ENCODE results near the gene PNMA1.
"Not testable (repeated sequence)": the region's sequence is repeated elsewhere in the genome, so short reads cannot be mapped to it uniquely, and the experiment has no call there.

PNMA1 gene

DNA sequence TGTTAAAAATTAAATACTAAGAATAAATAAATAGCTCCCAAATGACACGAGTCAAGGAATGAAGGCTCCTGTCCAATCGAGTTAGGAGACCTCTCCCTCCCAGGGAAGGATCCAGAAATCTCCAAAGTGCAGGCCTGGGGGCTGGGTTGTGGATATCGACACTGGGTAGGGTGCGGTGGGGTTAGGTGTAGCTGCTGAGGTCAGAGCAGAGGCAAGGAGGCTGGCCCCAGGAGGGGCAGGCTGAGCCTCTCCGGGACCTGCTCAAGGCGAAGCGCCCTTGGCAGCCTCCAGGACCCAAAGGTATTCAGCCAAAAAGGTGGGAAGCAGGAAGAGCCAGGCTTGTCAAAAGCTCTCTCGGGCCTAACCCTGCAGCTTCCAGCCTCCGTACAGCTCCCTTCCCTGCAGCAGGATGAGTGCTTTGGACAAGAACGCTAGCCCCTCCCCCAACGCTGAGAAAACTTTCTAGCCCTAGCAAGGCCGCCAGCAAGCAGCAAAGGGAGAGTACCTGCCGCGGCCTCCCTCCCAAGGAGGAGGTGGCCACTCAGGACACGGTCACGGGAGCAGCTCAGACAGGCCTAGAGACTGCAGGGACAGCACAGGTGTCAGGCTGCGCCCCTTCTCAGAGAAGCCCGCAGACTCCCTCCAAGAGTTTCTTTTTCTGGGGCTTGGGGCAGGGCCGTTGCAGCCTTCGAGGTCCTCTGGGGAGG lies 3.7 kb upstream of the PNMA1 start:
- no peak for DNase-seq (ENCODE audit: low read depth in 1 of 2, low spot score in 1 of 2)

DNA sequence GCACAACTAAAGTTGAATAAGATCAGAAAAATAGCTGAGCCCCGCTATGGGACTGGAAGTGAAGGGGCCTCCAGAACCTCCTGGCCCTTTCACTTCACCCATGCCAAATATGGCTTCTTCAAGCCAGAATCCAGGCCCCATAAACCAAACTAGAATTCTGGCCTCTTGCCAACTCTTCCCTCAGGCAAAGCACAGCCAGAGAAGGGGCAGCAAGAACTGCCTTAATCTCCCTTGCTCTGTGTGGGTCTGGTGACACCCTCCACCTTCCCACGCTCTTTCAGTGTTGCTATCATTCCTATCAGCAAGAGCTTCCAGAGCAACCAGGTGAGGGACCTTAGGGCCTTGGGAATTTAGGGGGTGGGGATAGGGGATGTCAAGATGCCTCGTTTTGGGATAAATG lies 3.1 kb upstream of the PNMA1 start:
- no peak for DNase-seq (ENCODE audit: low read depth in 1 of 2, low spot score in 1 of 2)

DNA sequence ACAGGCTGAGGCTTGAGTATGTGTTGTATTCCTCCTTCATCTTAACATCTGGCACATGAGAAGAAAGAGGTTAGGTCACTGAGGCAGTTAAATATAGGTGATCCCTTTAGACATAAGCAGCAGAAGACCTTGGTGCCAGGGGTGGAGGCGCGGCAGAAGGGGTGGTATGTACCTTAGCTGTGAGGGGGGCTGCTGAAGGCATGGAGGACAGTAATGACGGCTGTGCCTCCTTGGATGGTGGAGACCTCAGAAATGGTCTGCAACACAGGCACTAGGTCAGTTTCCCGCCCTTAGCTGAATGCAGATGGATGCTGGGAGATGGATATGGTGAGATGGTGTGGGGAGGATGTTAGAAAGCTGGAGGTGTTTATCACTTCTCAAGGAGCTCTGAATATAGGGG lies 1.5 kb upstream of the PNMA1 start:
- DNase-seq (ENCODE audit: low read depth in 1 of 2, low spot score in 1 of 2): no peak

DNA sequence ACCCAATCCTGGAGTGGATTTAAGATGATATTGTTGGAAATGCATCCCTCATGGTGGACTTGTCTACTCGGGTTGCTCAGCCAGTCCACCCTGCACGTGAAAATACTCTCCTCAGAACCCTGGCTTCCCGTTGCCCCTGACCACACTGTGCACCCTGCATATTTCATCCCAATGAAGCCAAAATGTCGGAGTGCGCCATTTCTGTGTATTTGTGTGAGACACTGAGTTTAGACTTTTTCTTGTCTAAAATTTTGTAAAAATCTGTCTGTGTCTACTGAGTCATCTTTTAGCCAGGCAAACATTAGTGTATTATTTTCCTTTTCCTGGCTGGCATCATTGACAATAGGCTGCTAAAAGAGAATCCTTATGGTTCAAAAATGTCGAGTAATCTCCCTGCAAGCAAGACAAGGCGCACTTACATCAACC lies 485 bp upstream of the PNMA1 start:
- no peak for DNase-seq (ENCODE audit: low read depth in 1 of 2, low spot score in 1 of 2)

DNA sequence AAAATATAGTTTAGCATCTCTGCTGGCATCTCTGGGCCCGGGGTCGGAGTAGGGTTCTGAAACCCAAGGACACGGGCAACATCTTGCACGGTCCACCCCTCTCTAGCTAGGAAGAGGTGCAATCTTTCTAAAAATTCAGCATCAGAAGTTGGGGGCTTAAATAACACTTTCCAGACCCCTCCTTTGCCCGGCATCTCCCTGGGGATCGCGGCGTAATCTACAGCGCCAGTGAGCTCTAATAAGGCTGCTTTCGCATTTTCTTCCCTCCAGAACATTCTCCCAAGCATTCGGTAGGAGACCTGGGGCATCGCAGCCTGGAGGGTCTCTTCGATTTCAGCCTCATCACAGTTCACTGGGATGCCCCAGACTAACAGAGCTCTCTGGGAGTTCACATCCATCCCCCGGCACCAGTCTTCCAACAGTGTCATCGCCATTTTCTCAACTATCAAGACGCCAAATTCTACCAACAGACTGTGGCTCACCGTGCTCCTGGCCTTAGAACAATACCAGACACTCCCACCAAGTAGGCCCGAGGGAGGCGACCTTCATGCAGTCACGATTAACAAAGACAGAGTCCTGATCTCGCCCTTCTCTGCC lies 880 bp downstream of the PNMA1 start:
- DNase-seq (ENCODE audit: low read depth in 1 of 2, low spot score in 1 of 2): no peak

DNA sequence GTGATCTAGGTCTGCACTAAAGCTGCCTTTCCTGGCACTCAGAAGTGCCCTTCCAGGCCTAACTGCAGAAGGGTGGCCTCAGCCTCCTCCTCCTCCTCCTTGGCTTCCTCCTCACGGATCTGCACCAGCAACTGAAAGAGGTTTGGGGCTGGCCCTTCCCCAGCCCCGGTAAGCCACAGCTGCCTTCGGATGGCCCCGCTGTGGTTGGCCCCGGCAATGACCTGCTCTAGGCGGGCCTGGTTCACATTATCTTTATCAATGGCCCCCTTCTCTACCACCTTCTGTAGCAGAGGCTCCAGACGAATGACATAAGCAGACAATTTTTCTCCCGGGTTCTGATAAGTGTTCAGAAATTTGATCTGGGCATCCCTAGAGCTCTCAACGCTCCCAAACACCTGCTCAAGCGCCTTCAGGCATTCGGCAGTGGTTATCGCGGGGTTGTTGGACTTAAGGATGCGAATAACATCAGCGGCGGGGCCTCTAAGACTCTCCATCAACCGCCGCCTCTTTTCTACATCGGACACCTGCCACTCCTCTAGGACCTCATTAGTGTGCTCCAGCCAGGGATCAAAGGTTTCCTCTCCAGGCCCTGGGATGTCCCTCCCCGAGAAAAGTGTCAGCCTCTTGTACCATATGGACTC lies 1.5 kb downstream of the PNMA1 start:
- DNase-seq (ENCODE audit: low read depth in 1 of 2, low spot score in 1 of 2): no peak

DNA sequence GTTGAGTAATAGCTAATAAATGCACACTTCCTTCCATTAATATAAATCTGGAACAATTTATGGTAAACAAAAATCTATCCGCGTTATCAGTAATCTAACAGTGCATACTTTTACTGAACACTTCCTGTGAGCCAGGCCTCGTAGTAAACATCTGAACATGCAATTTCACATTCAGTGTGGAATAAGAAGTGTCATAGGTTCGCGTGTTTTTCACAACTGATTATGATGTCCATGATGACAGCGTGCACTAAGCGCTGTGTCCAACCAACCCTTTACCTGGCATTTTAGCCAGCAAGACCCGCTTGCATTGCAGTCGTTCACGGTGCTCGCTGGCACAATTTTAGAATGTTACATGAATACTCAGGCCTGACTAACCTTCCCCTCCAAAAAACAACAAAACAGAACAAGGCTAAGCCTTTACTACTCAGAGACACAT lies 2.1 kb downstream of the PNMA1 start:
- no peak for DNase-seq (ENCODE audit: low read depth in 1 of 2, low spot score in 1 of 2)

DNA sequence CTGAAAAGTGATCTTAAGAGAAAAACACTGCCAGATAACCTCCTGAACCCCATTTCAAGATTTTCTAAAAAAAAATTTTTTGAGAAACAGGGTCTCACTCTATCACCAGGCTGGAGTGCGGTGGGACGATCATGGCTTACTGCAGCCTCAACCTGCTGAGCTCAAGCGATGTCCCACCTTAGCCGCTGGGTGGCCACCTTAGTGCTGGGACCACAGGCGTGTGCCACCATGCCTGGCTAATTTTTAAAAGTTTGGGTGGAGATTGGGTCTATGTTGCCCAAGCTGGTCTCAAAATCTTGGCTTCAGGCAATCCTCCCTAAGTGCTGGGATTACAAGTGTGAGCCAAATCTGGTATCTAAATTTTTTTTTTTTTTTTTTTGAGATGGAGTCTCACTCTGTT lies 3.4 kb downstream of the PNMA1 start:
- DNase-seq (ENCODE audit: low read depth in 1 of 2, low spot score in 1 of 2): no peak

DNA sequence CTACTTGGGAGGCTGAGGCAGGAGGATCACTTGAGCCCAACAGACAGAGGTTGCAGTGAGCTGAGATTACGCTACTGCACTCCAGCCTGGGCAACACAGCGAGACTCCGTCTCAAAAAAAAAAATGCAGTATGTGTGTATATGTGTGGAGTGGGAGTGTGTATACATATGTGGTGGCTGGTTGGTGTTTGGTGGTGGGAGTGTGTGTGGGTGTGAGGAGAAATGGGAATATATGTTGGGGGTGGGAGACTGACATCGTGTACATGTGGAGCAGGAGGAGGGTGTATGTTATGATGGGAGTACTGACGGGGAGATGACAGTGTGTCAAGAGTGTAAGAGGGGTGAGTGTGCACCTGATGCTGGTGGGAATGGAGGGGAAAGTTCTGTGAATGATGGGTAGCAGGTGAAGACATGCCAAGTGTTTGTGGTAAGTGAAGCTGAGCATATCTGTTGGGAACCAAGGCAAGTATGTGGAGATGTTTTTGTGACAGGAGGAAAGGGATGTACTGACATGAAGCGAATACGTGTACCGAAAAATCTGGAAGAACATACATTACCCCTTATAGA lies 4.2 kb downstream of the PNMA1 start:
- DNase-seq (ENCODE audit: low read depth in 1 of 2, low spot score in 1 of 2): no peak

DNA sequence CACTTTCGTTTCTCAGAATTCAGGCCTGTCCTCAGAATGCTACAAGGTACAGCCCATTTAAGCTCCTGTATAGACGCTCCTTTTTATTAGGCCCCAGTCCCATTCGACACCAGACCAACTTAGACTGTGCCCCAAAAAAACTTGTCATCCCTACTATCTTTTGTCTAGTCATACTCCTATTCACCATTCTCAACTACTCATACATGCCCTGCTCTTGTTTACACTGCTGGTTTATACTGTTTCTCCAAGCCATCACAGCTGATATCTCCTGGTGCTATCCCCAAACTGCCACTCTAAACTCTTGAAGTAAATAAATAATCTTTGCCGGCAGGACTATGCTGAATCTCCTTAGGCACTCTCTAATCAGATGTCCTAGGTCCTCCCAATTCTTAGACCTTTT lies 6.1 kb downstream of the PNMA1 start:
- DNase-seq (ENCODE audit: low read depth in 1 of 2, low spot score in 1 of 2): not testable (repeated sequence)

DNA sequence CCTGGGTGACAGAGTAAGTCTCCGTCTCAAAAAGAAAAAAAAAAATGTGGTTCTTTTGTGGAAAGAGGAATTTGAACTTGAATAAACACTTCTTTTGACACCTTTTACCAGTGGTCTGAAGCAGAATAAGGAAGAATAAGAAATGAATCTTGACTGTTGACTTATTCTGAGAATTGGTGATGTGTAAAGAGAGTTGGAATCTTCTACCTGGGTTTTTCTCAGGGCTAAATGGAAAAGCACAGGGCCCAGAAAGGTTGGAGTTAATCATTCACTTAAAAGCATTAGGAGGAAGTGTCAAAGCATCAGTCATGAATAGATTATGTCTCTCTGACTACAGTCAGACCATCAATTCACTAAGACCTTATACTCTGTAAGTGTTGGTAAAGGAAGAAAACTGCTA lies 13.9 kb downstream of the PNMA1 start:
- no peak for DNase-seq (ENCODE audit: low read depth in 1 of 2, low spot score in 1 of 2)

DNA sequence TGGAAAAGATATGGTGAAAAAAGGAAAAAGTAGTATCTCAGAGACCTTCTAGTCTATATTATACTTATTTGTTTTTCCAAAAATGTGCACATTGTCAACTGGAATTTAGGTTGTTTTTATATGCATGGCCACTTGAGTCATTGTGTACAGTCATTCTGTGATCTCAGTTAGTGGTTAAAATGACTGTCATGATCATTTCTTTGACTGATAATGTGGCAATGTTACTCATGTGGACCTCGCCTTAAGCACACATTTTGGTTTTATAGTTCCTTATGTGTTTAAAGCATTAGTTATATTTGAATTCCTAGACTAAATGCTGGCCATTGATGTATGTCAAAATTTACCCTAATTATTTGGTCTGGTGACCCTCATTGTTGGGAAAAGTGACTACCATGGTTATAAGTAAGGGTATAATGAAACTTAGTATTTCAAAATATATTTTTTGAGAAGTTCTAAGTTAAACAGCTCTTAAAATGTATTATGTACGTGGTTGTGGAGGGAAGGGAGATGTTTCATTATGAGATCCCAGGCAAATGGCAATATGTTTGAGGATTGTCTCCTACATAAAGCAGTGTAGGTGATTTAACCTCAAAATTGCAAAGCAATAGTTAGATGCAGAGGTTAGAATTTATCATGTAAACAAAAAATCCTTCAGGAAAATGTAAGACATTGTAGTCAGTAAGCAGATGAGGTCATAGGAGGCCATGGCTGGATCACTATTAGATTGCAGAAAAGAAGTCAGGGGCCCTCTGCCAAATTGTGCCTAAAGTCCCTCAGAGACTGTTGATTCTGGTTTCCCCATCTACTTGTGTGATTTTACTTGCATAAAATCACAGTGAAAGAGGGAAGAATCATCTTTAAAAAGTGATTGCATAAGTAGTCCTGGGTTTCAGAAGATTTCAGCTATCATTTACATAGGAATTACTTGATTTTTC lies 17.5 kb downstream of the PNMA1 start:
- no peak for DNase-seq (ENCODE audit: low read depth in 1 of 2, low spot score in 1 of 2)

DNA sequence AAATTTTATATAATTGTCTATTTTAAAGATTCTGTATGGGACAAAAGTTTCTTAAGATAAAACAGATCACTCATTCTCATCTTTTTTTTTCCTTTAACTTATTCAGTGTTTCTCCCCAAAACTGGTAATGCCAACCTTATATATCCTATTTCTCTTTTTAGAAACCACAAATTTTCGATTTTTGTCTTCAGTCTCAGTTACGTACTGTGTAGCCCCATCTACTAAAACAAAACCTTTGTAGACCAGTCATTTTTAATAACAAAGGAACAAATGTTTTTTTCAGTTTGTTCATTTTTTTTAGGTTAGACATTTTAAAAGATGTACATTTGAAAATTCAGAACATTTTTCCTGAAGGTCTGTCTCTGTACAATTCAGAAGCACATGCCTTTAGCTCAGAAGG lies 18.2 kb downstream of the PNMA1 start:
- no peak for DNase-seq (ENCODE audit: low read depth in 1 of 2, low spot score in 1 of 2)

DNA sequence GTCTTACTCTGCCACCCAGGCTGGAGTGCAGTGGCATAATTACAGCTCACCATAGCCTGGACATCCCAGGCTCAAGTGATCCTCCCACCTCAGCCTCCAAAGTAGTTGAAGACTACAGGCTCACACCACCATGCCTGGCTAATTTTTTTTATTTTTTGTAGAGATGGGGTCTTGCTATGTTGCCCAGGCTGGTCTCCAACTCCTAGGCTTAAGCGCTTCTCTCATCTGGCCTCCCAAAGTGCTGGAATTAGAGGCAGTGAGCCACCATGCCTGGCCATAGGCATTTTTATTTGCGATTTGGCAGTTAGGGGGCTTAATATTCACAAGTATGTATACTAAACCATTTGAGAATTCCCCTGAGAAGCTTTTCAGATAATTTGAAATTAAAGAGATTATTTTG lies 19.1 kb downstream of the PNMA1 start:
- no peak for DNase-seq (ENCODE audit: low read depth in 1 of 2, low spot score in 1 of 2)

DNA sequence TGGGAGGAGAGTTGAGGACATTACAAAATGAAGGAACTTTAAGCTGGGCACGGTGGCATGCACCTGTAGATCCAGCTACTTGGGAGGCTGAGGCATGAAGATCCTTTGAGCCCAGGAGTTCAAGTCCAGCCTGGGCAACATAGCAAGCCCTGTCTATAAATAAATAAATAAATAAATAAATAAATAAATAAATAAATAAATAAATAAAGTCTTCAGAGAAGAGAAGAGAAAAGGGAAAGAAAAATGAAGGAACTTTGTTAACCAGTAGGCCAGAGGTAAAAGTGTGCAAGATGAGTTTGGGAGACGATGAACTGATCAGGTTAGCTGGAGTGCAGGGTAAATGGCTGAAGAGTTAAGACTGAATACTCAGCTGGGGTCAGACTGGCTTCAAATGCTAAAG lies 20.1 kb downstream of the PNMA1 start:
- DNase-seq (ENCODE audit: low read depth in 1 of 2, low spot score in 1 of 2): no peak

DNA sequence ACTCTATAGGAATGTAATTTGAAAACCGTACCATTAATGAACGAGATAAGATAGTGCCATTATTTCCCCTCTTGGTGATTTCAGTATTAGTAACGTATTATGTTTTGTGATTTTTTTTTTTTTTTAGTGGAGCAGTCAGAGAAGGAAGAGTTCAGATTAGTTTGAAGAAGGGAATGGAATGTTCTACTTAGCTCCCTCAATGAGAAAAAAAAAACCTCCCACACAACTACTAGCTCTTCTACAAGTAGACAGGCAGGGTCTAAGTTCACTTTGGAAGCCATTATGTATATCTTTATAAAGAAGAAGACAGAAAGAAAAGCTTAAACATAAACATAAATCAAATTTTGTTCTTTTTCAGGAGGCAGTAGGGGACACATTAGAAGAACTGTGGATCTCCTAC lies 27.3 kb downstream of the PNMA1 start:
- DNase-seq (ENCODE audit: low read depth in 1 of 2, low spot score in 1 of 2): no peak

DNA sequence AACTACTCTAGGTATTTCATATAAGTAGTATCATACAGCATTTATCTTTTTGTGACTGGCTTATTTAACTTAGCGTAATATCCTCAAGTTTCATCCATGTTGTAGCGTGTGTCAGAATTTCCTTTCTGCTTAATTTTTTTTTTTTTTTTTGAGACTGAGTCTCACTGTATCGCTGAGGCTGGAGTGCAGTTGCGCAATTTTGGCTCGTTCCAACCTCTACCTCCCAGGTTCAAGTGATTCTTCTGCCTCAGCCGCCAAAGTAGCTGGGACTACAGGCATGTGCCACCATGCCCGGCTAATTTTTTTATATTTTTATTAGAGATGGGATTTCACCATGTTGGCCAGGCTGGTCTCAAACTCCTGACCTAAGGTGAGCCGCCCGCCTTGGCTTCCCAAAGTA lies 28.9 kb downstream of the PNMA1 start:
- DNase-seq (ENCODE audit: low read depth in 1 of 2, low spot score in 1 of 2): no peak

DNA sequence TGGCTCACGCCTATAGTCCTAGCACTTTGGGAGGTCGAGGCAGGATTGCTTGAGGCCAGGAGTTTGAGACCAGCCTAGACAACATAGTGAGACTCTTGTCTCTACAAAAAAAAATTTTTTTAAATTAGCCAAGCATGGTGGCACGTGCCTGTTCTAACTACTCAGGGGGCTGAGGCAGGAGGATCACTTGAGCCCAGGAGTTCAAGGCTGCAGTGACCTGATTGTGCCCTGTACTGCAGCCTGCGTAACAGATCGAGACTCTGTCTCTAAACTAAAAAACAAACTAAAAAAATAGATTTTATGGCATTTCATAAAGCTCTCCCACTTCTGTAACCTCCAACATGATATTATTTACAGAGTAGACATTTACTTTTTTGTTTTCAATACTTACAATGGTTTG lies 29.6 kb downstream of the PNMA1 start:
- no peak for DNase-seq (ENCODE audit: low read depth in 1 of 2, low spot score in 1 of 2)

DNA sequence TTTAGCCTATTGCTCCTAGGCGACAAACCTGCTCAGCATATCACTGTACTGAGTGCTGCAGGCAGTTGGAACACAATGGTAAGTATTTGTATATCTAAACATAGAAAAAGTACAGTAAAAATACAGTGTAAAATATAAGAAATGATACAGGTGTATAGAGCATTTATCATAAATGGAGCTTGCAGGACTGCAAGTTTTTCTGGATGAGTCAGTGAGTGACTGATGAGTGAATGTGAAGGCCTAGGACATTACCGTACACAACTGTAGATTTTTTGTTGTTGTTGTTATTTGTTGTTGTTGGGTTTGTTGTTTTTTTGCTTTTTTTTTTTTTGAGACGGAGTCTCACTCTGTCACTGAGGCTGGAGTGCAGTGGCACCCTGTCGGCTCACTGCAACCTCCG lies 33.4 kb downstream of the PNMA1 start:
- DNase-seq (ENCODE audit: low read depth in 1 of 2, low spot score in 1 of 2): no peak

DNA sequence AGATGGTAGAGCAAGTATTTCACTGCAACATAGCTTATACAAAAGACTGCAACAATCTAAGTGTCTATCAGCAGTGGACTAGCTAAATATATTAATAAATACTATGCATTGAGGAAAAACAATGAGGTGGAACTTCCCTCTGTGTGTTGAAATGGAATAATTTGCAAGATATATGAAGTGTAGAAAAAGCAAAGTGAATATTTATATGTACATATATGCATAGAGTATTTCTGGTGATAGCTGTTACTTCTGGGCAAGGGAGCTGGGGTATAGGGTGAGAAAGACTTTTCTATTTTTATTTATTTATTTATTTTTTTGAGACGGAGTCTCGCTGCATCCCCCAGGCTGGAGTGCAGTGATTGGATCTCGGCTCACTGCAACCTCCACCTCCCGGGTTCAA lies 35.5 kb downstream of the PNMA1 start:
- DNase-seq (ENCODE audit: low read depth in 1 of 2, low spot score in 1 of 2): no peak

DNA sequence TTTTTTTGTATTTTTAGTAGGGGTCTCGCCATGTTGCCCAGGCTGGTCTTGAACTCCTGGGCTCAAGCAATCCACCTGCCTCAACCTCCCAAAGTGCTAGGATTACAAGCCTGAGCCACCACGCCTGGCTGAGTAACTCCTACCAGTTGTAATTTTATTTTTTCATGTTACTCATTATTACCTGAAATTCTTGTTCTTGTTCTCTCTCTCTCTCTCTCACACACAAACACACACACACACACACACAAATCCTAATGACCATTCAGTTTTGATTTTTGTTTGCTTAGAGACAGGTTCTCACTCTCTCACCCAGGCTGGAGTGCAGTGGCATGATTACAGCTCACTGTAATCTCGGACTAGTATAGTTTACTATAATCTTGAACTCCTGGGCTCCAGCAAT lies 39.2 kb downstream of the PNMA1 start:
- DNase-seq (ENCODE audit: low read depth in 1 of 2, low spot score in 1 of 2): no peak

Measured in activated T-helper 1 cell treated with anti-CD3 and anti-CD28 coated beads, Interleukin-2, amount 50 U/mL, for 16 hours (primary cell).